ENCODE data around the gene ZNF416.

DNA sequence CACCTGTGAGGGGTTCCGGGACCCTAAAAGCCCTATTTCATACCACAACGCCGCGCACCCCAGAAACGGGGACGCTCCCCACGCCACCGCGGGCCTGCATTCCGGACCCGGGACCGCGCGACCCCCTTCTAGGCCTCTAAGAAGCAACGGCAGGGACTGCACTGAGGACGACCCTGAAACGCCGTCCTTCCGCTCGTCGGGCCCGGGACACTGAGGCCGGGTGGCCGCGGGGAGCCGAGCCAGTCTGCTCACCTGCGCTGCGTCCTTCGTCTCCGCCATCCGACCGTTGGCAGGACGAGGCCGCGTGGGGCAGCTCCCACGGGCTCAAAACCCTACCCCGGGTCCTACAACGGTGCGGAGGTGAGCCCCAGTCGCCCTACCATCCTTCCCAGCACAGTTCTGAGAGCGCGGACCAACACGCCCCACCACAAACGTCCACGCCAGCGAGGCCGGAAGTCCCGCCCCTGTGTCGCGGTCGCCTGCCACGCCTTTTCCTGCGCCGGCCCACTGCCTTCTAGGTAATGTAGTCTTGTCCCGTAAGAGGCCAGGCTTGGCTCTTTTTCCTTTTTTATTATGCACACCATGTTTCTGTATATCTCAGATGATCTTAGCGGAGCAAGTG lies 19.2 kb downstream of the ZNF416 start, which contains the start of gene ZNF550:
- peak; percentile 86 for TF ChIP-seq POLR2AphosphoS5 (IDR thresholded peaks at IDR 0.05; ENCODE audit: borderline replicate concordance, low read depth, low read length)
- TF ChIP-seq EZH2 (IDR thresholded peaks at IDR 0.05): no peak
- no peak for TF ChIP-seq FOXP2 (optimal IDR thresholded peaks at IDR 0.05; ENCODE audit: control extremely low read depth, extremely low read length, insufficient read depth)
